HCT116 (cell line): Measurements from ENCODE around the gene NINJ2.
"Not testable (repeated sequence)": the region's sequence is repeated elsewhere in the genome, so short reads cannot be mapped to it uniquely, and the experiment has no call there.

Experiments
- EZH2 ChIP-seq: fragments of 200-600 bp; sonication (generic); IDR thresholded peaks from 2 replicates; pipeline ENCODE4 v1.6.1; 2017; ENCODE audit warnings: antibody characterized with exemption, mixed run types
- FOSL1 ChIP-seq: IDR thresholded peaks from 2 replicates; pipeline ENCODE4 v1.6.1; 2012; ENCODE audit warnings: low read depth
- POLR2A ChIP-seq: IDR thresholded peaks from 2 replicates; pipeline ENCODE4 v1.7.0; 2011; ENCODE audit warnings: borderline replicate concordance; ENCODE audit not compliant: insufficient read depth, insufficient read length; ENCODE audit errors: extremely low read depth
- TF ChIP-seq, protein P1 (sequence below): IDR thresholded peaks from 2 replicates; pipeline ENCODE4 v1.6.1; 2011; ENCODE audit warnings: mild to moderate bottlenecking, low read length, moderate library complexity; ENCODE audit not compliant: insufficient replicate concordance; ENCODE audit errors: extremely low read depth
- TF ChIP-seq, protein P2 (sequence below), 3 experiments: fragments of 200-600 bp in 1 of 3; sonication (generic) in 1 of 3; IDR thresholded peaks in 2 of 3; conservative IDR thresholded peaks in 1 of 3; 2 replicates each; pipeline ENCODE4 v1.5.1; 2012 to 2017; ENCODE audit warnings: low read depth in 2 of 3, low read length in 2 of 3, antibody characterized with exemption in 1 of 3, borderline replicate concordance in 1 of 3, control low read depth in 1 of 3, mild to moderate bottlenecking in 1 of 3, mixed read lengths in 1 of 3, mixed run types in 1 of 3, moderate library complexity in 1 of 3; ENCODE audit not compliant: insufficient read depth in 1 of 3

DNA sequence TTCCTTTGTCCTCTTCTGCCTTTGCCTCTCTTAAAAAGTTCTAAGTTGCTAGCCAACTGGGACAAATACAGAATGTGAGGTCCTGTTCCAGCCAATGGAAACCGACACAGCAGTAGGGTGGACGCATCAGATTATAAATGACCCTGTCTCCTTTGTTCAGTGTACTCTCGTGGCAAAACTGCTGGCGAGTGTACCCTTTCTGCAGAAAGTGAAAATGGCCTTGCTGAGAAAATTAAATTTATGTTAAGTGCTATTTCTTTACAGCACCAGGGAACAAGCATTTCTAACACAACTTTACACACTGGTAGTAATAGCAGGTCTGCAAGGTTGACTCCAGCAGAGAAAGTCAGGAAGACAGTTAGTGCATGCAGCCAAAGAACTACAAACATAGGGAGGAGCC, 35.0 kb upstream of the NINJ2 start:
- TF ChIP-seq, protein P1, sequence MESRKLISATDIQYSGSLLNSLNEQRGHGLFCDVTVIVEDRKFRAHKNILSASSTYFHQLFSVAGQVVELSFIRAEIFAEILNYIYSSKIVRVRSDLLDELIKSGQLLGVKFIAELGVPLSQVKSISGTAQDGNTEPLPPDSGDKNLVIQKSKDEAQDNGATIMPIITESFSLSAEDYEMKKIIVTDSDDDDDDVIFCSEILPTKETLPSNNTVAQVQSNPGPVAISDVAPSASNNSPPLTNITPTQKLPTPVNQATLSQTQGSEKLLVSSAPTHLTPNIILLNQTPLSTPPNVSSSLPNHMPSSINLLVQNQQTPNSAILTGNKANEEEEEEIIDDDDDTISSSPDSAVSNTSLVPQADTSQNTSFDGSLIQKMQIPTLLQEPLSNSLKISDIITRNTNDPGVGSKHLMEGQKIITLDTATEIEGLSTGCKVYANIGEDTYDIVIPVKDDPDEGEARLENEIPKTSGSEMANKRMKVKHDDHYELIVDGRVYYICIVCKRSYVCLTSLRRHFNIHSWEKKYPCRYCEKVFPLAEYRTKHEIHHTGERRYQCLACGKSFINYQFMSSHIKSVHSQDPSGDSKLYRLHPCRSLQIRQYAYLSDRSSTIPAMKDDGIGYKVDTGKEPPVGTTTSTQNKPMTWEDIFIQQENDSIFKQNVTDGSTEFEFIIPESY = not testable (repeated sequence)
- not testable (repeated sequence) for TF ChIP-seq POLR2A, FOSL1, EZH2
- TF ChIP-seq, protein P2, sequence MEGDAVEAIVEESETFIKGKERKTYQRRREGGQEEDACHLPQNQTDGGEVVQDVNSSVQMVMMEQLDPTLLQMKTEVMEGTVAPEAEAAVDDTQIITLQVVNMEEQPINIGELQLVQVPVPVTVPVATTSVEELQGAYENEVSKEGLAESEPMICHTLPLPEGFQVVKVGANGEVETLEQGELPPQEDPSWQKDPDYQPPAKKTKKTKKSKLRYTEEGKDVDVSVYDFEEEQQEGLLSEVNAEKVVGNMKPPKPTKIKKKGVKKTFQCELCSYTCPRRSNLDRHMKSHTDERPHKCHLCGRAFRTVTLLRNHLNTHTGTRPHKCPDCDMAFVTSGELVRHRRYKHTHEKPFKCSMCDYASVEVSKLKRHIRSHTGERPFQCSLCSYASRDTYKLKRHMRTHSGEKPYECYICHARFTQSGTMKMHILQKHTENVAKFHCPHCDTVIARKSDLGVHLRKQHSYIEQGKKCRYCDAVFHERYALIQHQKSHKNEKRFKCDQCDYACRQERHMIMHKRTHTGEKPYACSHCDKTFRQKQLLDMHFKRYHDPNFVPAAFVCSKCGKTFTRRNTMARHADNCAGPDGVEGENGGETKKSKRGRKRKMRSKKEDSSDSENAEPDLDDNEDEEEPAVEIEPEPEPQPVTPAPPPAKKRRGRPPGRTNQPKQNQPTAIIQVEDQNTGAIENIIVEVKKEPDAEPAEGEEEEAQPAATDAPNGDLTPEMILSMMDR (IDR thresholded peaks at IDR 0.05 in 2 of 3, conservative IDR thresholded peaks at IDR 0.05 in 1 of 3; ENCODE audit: borderline replicate concordance in 1 of 3, insufficient read depth in 1 of 3, low read depth in 2 of 3, low read length in 2 of 3) = not testable (repeated sequence)
